ENCODE data around the gene HAO2.
"Not testable (repeated sequence)": the region's sequence is repeated elsewhere in the genome, so short reads cannot be mapped to it uniquely, and the experiment has no call there.

- TF ChIP-seq, protein P1, sequence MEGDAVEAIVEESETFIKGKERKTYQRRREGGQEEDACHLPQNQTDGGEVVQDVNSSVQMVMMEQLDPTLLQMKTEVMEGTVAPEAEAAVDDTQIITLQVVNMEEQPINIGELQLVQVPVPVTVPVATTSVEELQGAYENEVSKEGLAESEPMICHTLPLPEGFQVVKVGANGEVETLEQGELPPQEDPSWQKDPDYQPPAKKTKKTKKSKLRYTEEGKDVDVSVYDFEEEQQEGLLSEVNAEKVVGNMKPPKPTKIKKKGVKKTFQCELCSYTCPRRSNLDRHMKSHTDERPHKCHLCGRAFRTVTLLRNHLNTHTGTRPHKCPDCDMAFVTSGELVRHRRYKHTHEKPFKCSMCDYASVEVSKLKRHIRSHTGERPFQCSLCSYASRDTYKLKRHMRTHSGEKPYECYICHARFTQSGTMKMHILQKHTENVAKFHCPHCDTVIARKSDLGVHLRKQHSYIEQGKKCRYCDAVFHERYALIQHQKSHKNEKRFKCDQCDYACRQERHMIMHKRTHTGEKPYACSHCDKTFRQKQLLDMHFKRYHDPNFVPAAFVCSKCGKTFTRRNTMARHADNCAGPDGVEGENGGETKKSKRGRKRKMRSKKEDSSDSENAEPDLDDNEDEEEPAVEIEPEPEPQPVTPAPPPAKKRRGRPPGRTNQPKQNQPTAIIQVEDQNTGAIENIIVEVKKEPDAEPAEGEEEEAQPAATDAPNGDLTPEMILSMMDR (IDR thresholded peaks at IDR 0.05; ENCODE audit: extremely low read depth in 1 of 2, insufficient read depth in 1 of 2, low read depth in 1 of 2, low read length in 2 of 2) = not testable (repeated sequence)
- not testable (repeated sequence) for TF ChIP-seq POLR2A (IDR thresholded peaks at IDR 0.05; ENCODE audit: low read depth, low read length); POLR2AphosphoS5 (IDR thresholded peaks at IDR 0.05; ENCODE audit: insufficient read depth, low read depth, low read length); EZH2 (IDR thresholded peaks at IDR 0.05; ENCODE audit: borderline replicate concordance, low read depth, low read length, severe bottlenecking); JUN (IDR thresholded peaks at IDR 0.05; ENCODE audit: borderline replicate concordance, insufficient read depth, insufficient read length, low read depth)
- TF ChIP-seq, protein P2, sequence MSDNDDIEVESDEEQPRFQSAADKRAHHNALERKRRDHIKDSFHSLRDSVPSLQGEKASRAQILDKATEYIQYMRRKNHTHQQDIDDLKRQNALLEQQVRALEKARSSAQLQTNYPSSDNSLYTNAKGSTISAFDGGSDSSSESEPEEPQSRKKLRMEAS (IDR thresholded peaks at IDR 0.05; ENCODE audit: insufficient read depth, insufficient read length) = not testable (repeated sequence)
These were observed 34.7 kb upstream of the HAO2 start for GRCh38 chr1:119333897-119334250.

Measured in endothelial cell of umbilical vein (primary cell).